Duodenal mucosa (tissue), 2 donors: Measurements from ENCODE around the gene NUP133.
"Not testable (repeated sequence)": the region's sequence is repeated elsewhere in the genome, so short reads cannot be mapped to it uniquely, and the experiment has no call there.

Experiments used
- H3K27ac ChIP-seq: one replicate; pipeline ENCODE4 v1.7.0; 2013; ENCODE audit warnings: low read depth, low read length
- H3K27me3 ChIP-seq, 2 donors: one replicate each; pipeline ENCODE4 v1.7.0; 2013; ENCODE audit warnings: low read length in 2 of 2, control low read depth in 1 of 2; ENCODE audit not compliant: insufficient read depth in 2 of 2, control insufficient read depth in 1 of 2
- H3K36me3 ChIP-seq, 2 donors: one replicate each; pipeline ENCODE4 v1.7.0; 2013; ENCODE audit warnings: low read length in 2 of 2, control low read depth in 1 of 2; ENCODE audit not compliant: insufficient read depth in 2 of 2, control insufficient read depth in 1 of 2
- H3K4me1 ChIP-seq, 2 donors: one replicate each; pipeline ENCODE4 v1.7.0; 2013; ENCODE audit warnings: low read length in 2 of 2, control low read depth in 1 of 2; ENCODE audit not compliant: insufficient read depth in 2 of 2, control insufficient read depth in 1 of 2
- H3K4me3 ChIP-seq, 2 donors: one replicate each; pipeline ENCODE4 v1.7.0; 2013; ENCODE audit warnings: low read length in 2 of 2, low read depth in 1 of 2
- H3K9ac ChIP-seq, 2 donors: one replicate each; pipeline ENCODE4 v1.7.0; 2013; ENCODE audit warnings: low read length in 2 of 2, low read depth in 1 of 2
- H3K9me3 ChIP-seq, 2 donors: one replicate each; pipeline ENCODE4 v1.7.0; 2013; ENCODE audit warnings: low read length in 2 of 2, control low read depth in 1 of 2; ENCODE audit not compliant: control insufficient read depth in 1 of 2

The NUP133 gene

GRCh38 chr1:229538945-229539344 lies 30.8 kb upstream of the NUP133 start:
- Histone ChIP-seq H3K9me3 (no peaks in the 10 kb centered on the region), H3K9ac (no peak overlapping the region), H3K27me3 (no peaks in the 10 kb centered on the region), H3K27ac (no peak overlapping the region), H3K4me3 (no peak overlapping the region), H3K36me3 (peaks cover 18 to 63% of the 10 kb centered on the region in 2 donors), H3K4me1 (no peaks in the 10 kb centered on the region)

GRCh38 chr1:229537894-229538293 lies 29.8 kb upstream of the NUP133 start:
- H3K9me3 ChIP-seq, result no peaks in the 10 kb centered on the region
- H3K9ac ChIP-seq, result no peak overlapping the region
- no peak overlapping the region for H3K27ac ChIP-seq
- H3K4me3 ChIP-seq, result no peak overlapping the region
- no peaks in the 10 kb centered on the region for H3K4me1 ChIP-seq
- H3K36me3 ChIP-seq, result peaks cover 11 to 61% of the 10 kb centered on the region in 2 donors
- no peaks in the 10 kb centered on the region for H3K27me3 ChIP-seq

GRCh38 chr1:229536982-229537381 lies 28.8 kb upstream of the NUP133 start:
- no peak overlapping the region for H3K9ac ChIP-seq
- H3K4me3 ChIP-seq, result no peak overlapping the region
- H3K27ac ChIP-seq, result no peak overlapping the region
- H3K9me3 ChIP-seq, result no peaks in the 10 kb centered on the region
- no peaks in the 10 kb centered on the region for H3K27me3 ChIP-seq
- H3K36me3 ChIP-seq, result peaks cover 11 to 63% of the 10 kb centered on the region in 2 donors
- H3K4me1 ChIP-seq, result no peaks in the 10 kb centered on the region

GRCh38 chr1:229535230-229535629 lies 27.1 kb upstream of the NUP133 start:
- Histone ChIP-seq H3K27me3 (no peaks in the 10 kb centered on the region), H3K27ac (no peak overlapping the region), H3K4me1 (no peaks in the 10 kb centered on the region), H3K9me3 (no peaks in the 10 kb centered on the region), H3K9ac (no peak overlapping the region), H3K36me3 (peaks cover 18 to 66% of the 10 kb centered on the region in 2 donors), H3K4me3 (no peak overlapping the region)

GRCh38 chr1:229531326-229531725 lies 23.2 kb upstream of the NUP133 start:
- Histone ChIP-seq H3K4me1 (no peaks in the 10 kb centered on the region), H3K4me3 (no peak overlapping the region), H3K36me3 (peaks cover 27 to 67% of the 10 kb centered on the region in 2 donors), H3K9ac (no peak overlapping the region), H3K9me3 (no peaks in the 10 kb centered on the region), H3K27ac (no peak overlapping the region), H3K27me3 (no peaks in the 10 kb centered on the region)

- H3K9ac ChIP-seq, result no peak overlapping the region
- peaks cover 29 to 73% of the 10 kb centered on the region in 2 donors for H3K36me3 ChIP-seq
- no peak overlapping the region for H3K4me3 ChIP-seq
- no peaks in the 10 kb centered on the region for H3K9me3 ChIP-seq
- H3K27ac ChIP-seq, result no peak overlapping the region
- no peaks in the 10 kb centered on the region for H3K27me3 ChIP-seq
- H3K4me1 ChIP-seq, result no peaks in the 10 kb centered on the region
Measured at GRCh38 chr1:229529639-229530038, 21.5 kb upstream of the NUP133 start.

- Histone ChIP-seq H3K36me3 (peaks cover 37 to 75% of the 10 kb centered on the region in 2 donors), H3K9ac (no peak overlapping the region), H3K4me3 (no peak overlapping the region), H3K4me1 (no peaks in the 10 kb centered on the region), H3K27ac (no peak overlapping the region), H3K9me3 (no peaks in the 10 kb centered on the region), H3K27me3 (no peaks in the 10 kb centered on the region)
Measured at GRCh38 chr1:229526695-229527094, 18.6 kb upstream of the NUP133 start.

GRCh38 chr1:229523052-229523451 lies 14.9 kb upstream of the NUP133 start:
- no peak overlapping the region for H3K27ac ChIP-seq
- peaks cover 27 to 60% of the 10 kb centered on the region in 2 donors for H3K36me3 ChIP-seq
- H3K9ac ChIP-seq, result no peak overlapping the region
- no peak overlapping the region for H3K4me3 ChIP-seq
- H3K9me3 ChIP-seq, result no peaks in the 10 kb centered on the region
- no peaks in the 10 kb centered on the region for H3K4me1 ChIP-seq
- H3K27me3 ChIP-seq, result no peaks in the 10 kb centered on the region

- H3K9me3 ChIP-seq, result no peaks in the 10 kb centered on the region
- H3K4me3 ChIP-seq, result no peak overlapping the region
- H3K27me3 ChIP-seq, result no peaks in the 10 kb centered on the region
- no peaks in the 10 kb centered on the region for H3K4me1 ChIP-seq
- no peak overlapping the region for H3K27ac ChIP-seq
- H3K36me3 ChIP-seq, result peaks cover 5 to 14% of the 10 kb centered on the region in 2 donors
- no peak overlapping the region for H3K9ac ChIP-seq
Measured at GRCh38 chr1:229514578-229515275, 6.6 kb upstream of the NUP133 start.

- peaks cover 14 to 15% of the 10 kb centered on the region in 2 donors for H3K4me1 ChIP-seq
- not testable (repeated sequence) for H3K4me3 ChIP-seq, H3K9me3 ChIP-seq, H3K9ac ChIP-seq, H3K27me3 ChIP-seq, H3K27ac ChIP-seq, H3K36me3 ChIP-seq
Measured at GRCh38 chr1:229511625-229512024, 3.5 kb upstream of the NUP133 start.
